Measurements from ENCODE around the gene LNP1. TPM values are rescaled to one million over a fixed set of nuclear protein-coding genes. Genes with fewer than 3 reads are reported as not detected.

LNP1 gene
- total and polyA plus RNA-seq, 2 of the 8 experiments (the other 6 are each of a cell fraction or from before 2014, with no cell fraction given) = 6.6 to 8.7 TPM

DNA sequence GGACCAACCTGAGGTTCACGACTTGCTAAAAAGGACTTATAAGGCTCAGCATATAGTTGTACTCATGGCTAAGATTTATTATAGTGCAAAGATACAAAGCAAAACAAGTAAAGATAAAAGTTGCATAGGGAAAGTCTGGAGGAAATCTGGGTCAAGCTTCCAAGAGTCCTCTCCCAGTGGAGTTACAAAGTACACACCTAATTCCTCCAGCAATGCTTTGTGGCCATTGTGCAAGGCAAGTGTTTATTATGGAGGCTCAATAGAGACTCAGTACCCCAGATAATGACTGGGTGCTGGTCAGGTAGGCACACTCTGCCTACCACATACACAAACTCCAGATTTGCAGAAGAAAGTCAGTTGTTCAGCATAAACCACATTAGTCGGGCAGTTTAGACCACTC, 22.9 kb downstream of the LNP1 start (continued):
- TF ChIP-seq, protein P1, sequence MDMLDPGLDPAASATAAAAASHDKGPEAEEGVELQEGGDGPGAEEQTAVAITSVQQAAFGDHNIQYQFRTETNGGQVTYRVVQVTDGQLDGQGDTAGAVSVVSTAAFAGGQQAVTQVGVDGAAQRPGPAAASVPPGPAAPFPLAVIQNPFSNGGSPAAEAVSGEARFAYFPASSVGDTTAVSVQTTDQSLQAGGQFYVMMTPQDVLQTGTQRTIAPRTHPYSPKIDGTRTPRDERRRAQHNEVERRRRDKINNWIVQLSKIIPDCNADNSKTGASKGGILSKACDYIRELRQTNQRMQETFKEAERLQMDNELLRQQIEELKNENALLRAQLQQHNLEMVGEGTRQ (IDR thresholded peaks at IDR 0.05; ENCODE audit: low read length) = no peak
- TF ChIP-seq POU5F1 (IDR thresholded peaks at IDR 0.05; ENCODE audit: low read depth, low read length) = no peak
